ENCODE results near the gene METTL5.
"Not testable (repeated sequence)": the region's sequence is repeated elsewhere in the genome, so short reads cannot be mapped to it uniquely, and the experiment has no call there.

METTL5 gene

DNA sequence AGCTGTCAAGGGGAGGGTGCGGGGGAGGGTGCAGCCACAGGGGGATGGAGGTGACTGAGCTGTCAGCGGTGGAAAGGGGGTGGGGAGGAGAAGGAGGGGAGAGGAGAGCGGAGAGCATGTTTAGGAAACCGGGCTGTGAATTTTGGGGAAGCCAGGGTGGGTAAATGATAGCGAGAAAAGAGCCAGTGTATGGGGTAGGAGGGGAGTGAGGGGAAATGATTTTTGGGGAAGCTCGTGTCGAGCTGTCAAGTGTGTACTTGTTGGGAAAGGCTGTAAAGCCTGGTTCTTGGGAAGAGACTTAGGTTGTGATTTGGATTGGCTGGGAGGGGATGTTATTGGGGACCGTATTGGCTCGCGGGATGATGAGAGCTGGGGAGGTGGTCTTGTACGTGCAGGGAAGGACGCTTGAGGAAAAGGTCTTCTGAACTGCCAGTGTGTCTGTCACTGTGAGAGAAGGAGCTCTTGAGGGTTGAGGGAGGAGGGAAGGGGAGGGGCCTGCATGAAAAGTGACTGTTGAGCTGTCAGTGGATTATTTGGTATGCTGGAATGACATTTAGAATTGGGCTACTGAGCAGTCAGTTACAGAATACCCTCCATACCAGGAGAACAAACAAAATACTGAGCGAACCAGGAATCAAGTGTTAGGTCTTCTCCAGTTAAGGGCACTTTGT lies 3.6 kb upstream of the METTL5 start:
- peak; percentile 62 for DNase-seq (ENCODE audit: low spot score)

DNA sequence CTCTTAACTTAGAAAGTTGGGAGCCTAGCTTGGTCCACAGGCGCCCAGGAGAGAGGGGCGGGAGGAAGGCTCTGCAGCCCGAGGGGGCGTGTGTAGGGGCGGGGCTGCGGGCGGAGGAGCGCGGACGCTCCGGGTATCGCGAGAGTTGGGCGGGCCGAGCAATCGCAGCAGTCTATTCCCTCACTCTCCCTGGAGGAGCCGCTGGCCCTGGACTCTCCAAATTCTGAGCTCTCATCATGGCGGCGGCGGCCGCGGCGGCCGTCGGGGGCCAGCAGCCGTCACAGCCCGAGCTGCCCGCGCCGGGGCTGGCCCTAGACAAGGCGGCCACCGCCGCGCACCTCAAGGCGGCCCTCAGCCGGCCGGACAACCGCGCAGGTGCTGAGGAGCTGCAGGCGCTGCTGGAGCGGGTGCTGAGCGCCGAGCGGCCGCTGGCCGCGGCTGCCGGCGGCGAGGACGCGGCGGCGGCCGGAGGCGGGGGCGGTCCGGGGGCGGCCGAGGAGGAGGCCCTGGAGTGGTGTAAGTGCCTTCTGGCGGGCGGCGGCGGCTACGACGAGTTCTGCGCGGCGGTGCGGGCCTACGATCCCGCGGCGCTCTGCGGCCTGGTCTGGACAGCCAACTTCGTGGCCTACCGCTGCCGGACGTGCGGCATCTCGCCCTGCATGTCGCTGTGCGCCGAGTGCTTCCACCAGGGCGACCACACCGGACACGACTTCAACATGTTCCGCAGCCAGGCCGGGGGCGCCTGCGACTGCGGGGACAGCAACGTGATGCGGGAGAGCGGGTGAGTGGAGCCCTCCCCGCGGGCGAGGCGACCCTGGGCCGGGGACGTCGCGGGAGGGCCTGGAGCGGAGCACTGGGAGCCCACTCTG lies 2.8 kb upstream of the METTL5 start, which contains the start of gene UBR3:
TSS of gene UBR3 (plus strand) at position 183 of the 869 bp plus-strand sequence. CDS start at position 237, 54 bp downstream.
- peak; percentile 95 for DNase-seq (ENCODE audit: low spot score)

DNA sequence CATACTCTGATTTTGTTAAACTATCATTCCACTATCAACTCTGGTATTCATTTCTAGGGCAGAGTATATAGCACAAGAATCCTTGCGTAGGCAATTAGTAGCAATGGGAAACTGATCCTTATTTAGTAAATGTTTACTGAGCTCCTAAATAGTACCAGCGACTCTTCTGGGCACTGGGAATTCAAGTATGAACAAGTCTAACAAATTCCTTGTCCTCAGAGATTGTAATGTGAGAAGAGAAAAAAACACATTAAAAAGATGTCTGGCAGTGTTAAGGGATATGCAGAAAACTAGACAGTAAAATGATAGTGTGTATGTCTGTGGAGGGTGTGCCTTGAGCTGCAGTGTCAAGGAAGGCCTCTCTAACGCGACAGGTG lies 721 bp downstream of the METTL5 start:
- no peak for DNase-seq (ENCODE audit: low spot score)

DNA sequence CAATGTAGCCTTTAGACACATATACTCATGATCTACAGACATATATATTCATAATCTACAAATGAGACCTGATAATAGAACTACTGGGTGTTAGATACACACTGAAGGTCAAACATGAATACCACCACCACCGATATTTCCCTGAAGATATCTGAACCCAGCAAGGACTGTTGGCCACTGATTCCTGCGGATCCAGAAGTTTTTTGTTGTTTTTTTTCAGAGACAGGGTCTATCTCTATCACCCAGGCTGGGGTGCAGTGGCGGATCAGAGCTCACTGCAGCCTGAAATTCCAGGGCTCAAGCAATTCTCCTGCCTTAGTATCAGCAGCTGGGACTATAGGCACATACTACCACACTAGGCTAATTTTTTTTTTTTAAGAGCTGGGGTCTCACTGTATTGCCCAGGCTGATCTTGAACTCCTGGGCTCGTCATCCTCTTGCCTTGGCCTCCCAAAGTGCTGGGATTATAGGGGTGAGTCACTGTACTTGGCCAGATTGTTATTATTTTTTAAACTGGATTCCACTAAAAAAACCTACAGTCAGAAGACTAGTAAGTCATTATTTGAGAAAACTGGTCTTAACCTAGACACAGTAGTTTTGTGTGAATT lies 1.8 kb downstream of the METTL5 start:
- DNase-seq (ENCODE audit: low spot score): no peak

DNA sequence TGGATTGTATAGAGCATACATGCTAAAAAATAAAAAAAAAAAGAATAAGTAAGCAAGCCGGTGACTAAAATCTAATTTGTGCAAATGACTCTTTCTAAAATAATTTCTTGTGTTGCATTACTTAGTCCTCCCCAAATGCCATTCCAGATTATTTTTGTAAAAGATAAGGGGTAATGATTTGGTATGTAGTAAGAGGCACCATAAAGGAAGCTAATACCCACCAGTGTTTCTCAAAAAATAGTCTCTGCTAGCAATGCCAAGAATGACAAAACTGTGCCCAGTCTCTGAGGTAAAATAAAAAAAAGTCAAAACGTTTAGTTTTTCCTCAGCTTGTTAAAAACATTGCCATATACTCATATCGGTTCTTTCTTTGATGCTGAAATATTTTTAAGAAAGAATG lies 2.7 kb downstream of the METTL5 start:
- DNase-seq (ENCODE audit: low spot score): no peak

DNA sequence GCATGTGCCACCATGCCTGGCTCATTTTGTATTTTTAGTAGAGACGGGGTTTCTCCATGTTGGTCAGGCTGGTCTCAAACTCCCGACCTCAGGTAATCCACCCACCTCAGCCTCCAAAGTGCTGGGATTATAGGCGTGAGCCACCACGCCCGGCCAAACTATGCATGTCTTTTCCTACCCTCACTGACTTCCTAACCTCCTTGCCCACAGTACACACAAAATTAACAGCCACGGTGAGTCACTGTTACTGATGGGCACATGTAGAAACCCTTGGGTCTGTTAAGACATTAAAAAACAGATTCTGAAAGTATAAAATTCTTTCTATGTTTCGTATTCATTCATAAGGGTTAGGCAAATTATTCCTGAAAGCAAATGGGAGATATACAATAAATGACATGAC lies 4.6 kb downstream of the METTL5 start:
- not testable (repeated sequence) for DNase-seq (ENCODE audit: low spot score)

DNA sequence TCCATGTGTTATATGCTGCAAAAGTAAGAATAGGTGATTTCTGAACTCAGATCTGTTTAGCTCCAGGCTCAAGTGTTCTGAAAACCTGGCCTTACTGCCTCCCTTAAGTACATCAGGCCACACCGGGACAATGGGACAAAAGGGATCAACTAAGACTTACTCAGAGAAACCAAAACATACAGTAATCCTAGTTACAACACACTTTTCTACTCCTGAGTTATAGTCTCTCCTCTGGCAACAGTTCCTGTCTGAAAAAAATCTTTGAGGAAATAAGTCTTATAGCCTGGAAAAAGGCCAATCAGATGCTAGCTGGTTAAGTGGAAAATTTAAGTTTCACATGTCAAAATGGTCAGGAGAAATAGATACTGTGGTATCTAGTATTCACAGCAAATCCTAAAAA lies 5.6 kb downstream of the METTL5 start:
- DNase-seq (ENCODE audit: low spot score): no peak

DNA sequence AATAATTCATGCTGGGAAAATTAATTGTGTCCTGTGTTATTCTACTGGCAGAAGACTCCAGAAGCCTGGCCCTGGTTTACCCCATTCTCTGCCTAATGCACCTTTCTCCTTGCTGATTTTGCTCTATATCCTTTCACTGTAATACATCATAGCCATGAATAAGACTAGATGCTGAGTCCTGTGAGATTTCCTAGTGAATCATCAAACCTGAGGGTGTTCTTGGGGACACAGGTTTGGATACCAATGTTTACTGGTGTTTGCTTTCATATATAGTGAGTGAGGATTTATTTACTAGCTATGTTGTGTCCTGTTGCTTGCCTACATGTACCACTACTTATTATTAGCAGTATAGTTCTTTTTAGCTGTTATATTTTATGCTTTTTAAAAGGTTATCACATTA lies 6.5 kb downstream of the METTL5 start:
- no peak for DNase-seq (ENCODE audit: low spot score)

DNA sequence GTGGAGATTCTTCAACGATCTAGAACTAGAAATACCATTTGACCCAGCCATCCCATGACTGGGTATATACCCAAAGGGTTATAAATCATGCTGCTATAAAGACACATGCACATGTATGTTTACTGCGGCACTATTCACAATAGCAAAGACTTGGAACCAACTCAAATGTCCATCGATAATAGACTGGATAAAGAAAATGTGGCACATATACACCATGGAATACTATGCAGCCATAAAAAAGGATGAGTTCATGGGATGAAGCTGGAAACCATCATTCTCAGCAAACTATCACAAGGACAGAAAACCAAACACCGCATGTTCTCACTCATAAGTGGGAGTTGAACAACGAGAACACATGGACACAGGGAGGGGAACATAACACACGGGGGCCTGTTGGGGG lies 7.3 kb downstream of the METTL5 start:
- not testable (repeated sequence) for DNase-seq (ENCODE audit: low spot score)

DNA sequence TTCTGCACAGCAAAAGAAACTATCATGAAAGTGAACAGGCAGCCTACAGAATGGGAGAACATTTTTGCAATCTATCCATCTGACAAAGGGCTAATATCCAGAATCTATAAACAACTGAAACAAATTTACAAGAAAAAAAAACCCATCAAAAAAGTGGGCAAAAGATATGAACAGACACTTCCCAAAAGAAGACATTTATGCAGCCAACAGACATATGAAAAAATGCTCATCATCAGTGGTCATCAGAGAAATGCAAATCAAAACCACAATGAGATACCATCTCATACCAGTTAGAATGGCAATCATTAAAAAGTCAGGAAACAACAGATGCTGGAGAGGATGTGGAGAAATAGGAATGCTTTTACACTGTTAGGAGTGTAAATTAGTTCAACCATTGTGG lies 7.7 kb downstream of the METTL5 start:
- DNase-seq (ENCODE audit: low spot score): not testable (repeated sequence)

DNA sequence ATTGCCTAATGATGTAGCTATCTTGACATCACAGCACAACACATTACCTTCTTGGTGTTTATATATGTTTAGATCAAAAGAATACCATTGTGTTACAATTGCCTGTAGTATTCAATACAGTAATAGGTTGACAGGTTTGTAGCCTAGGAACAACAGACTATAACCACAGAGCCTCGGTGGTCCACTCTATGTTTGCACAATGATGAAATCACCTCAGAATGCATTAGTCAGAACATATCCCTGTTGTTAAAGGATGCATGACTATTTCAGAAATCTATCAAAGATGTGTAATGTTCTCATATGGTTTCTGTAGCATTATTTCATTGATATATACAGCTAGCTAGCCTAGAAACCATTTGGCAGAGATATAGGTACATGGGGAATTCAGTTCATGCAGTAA lies 8.9 kb downstream of the METTL5 start:
- DNase-seq (ENCODE audit: low spot score): no peak

DNA sequence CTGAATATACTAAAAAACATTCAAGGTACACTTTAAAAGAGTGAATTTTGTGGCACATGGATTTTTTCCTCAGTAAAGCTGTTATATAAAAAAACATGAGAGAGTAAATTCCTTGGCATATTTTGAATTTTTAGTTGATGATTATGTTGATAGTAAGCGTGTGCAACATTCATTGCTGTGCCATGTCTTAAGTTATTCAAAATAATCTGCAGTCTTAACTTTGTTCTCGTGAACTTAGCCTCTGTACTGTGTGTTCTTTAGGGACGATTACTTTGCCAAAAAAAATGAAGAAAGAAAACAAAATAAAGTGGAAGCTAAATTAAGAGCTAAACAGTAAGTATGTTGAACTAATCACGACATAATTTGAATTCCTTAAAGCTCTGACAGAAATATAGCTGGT lies 16.5 kb downstream of the METTL5 start:
- DNase-seq (ENCODE audit: low spot score): no peak

DNA sequence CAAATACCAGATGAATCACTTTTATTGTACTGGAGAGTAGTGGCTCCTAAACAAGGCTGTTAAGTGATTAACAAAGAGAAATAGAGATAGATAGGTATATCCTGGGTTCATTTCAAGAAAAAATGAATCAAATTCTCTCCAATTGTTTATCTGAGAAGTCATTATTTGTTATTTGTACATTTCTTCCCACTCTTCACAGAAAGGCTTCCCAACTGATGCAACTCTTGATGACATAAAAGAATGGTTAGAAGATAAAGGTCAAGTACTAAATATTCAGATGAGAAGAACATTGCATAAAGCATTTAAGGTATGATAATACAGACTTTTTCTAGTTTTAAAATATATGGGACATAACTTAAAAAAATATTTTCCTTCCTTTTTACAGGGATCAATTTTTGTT lies 18.1 kb downstream of the METTL5 start:
- DNase-seq (ENCODE audit: low spot score): no peak

DNA sequence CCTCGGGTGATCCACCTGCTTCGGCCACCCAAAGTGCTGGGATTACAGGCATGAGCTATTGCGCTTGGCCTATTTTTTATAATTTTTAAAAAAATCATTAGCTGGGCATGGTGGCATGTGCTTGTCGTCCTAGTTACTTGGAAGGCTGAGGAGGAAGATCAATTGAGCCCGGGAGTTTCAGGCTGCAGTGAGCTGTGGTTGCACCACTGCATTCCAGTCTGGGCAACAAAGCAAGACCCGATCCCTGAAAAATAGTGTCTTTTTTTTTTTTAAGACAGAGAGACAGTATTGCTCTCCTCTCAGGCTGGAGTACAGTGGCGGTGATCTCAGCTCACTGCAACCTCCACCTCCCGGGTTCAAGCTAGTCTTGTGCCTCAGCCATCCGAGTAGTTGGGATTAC lies 21.2 kb downstream of the METTL5 start:
- DNase-seq (ENCODE audit: low spot score): no peak

DNA sequence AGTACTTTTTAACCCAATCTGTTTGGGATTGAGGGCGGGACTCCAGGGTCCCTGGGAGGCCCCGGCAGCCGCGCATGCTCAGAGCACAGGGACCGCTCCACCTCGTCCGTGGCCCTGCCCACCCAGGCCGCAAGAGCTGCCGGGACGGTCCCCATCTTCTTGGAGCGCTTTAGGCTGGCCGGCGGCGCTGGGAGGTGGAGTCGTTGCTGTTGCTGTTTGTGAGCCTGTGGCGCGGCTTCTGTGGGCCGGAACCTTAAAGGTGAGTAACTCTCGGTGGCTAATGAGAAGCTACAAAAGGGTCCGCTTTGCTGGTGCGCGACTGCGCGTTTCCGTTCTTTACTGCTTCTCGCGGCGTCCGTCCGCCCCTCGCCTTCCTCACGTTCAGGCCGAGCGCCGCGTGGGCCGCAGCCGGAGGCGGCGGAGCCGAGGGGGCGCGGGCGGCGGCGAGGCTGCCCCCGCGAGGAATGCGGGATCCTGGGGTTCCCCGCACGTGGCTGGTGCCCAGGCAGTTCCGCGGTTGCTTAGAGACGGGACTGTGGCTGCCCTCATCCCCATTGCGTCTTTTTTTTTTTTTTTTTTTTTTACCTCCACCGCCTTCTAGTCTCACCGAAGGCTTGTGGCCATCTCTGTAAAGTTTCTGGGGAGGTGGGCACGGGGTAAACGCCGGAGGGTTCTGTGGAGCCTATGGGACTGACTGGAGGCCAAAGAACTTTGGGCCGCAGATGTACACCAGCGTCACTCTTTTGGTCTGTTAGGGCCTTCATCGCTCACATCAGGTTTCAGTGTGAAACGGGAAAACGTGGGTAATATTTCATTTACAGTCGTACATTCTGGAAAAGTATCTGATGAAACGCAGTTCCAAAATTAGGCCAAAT lies 25.8 kb downstream of the METTL5 start, which contains the start of gene SSB:
TSS of gene SSB (plus strand) at position 154 of the 875 bp plus-strand sequence. CDS start 2,090 bp downstream, outside the sequence.
- peak; percentile 92 for DNase-seq (ENCODE audit: low spot score)

DNA sequence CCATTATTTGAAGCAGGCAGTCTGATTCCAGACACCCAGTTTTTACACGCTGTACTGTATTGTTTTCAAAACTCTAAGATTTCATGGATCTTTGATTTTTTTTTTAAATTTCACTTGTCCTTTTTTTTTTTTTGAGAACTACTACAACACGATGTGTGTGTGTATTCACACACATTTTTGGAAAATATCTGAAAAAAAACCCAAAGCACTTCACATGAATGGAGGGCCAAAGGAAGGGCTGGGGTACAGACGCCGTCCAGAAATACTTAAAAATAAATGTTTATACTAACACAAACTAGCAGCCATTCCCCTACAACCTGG lies 26.3 kb downstream of the METTL5 start:
- DNase-seq (ENCODE audit: low spot score): no peak

DNA sequence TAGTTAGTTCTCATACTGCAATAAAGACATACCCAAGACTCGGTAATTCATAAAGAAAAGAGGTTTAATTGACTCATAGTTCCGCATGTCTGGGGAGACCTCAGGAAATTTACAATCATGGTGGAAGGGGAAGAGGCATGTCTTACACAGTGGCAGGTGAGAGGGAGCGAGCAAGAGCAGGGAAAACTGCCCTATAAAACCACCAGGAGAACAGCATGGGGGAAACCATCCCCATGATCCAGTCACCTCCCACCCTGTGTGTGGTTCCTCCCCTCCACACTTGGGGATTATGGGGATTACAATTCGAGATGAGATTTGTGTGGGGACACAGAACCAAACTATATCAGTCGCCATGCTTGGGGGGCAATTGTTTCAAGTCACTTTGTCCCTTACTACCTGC lies 27.1 kb downstream of the METTL5 start:
- no peak for DNase-seq (ENCODE audit: low spot score)

DNA sequence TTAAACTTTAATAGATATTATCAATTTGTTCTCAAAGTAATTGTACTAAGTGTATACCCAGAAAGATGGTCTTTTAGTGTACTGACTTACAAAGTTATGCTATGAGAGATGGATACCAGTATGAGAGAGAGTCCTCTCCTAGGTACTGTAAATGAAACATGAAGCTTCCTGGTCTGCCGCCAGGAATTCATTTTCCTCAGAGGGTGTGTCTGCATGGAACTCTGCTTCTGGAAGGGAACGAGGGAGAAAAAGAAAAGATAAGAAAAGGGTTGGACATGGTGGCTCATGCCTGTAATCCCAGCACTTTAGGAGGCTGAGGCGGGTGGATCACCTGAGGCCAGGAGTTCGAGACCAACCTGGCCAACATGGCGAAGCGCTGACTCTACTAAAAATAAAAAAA lies 28.3 kb downstream of the METTL5 start:
- no peak for DNase-seq (ENCODE audit: low spot score)

DNA sequence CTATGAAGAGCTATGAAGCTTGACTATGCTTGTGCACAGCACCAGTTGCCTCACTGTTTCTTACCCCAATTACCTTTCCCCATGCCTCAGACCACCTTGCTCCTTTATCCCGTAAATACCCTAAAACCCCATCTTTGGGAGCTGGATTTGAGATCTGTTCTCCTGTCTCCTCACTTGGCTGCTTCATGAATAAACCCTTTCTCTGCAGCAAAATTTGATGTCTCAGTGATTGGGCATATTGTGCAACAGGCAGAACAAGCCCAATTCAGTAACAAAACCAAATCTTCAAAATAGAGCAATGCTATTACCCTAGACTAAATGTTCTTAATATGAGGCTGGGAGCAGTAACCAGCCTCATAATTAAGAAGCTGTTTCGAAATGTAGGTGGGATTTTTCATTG lies 29.5 kb downstream of the METTL5 start:
- no peak for DNase-seq (ENCODE audit: low spot score)

DNA sequence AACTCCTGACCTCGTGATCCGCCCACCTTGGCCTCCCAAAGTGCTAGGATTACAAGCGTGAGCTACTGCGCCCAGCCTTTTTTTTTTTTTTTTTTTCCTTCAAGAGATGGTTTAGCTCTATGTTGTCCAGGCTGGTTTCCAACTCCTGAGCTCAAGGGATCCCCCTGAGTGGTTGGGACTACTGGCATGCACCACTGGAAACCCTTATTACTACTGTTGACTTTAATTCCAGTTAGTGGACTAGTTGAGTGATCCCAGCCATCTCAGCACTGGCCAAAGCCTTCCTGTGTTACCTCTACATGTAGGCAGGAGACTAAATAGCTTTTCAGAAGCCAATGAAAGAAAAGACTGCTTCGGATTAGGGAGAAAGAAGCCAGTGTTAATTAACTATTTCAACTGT lies 34.1 kb downstream of the METTL5 start:
- no peak for DNase-seq (ENCODE audit: low spot score)

DNA sequence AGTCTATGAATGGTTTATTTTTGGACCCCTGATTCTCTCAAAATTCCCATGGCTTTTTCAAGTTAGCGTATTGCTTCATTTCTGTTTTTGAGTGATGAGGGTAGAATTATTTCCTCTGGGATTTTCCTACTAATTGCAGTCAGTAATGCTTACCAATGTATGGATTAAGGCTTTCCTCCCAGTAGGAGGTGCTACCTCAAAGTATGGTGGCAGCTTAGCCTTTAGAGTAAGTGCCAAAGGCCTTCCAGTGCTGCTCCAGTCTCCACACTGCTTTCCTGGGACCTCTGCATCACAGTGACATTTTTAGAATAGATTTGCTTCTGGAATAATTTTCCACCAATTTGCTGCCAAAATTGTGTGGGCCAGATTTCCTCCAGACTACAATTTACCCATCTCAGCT lies 42.2 kb downstream of the METTL5 start:
- no peak for DNase-seq (ENCODE audit: low spot score)
